ENCODE data around the gene ZCCHC14. TPM values are rescaled to one million over a fixed set of nuclear protein-coding genes. Genes with fewer than 3 reads are reported as not detected.
"Not testable (repeated sequence)": the region's sequence is repeated elsewhere in the genome, so short reads cannot be mapped to it uniquely, and the experiment has no call there.

ZCCHC14 gene
- total and polyA plus RNA-seq, 4 experiments from 2014 or later = 0.21 to 25.1 (median 11.9) TPM

DNA sequence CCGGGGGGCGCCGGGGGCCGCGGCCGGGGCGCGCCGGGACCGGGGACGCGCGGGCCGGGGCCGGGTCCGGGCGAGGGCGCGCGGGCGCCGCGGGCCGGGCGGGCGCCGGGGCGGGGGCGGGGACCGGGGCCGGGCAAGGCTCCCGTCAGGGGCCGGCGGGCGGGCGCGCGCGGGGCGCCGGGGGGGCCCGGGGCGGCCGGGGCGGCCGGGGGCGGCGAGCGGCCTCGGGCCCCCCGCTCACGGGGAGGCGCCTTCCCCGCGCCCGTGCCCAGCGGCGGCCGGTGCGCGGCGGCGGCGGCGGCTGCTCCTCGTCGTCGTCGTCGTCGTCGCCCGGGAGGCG, 563 bp downstream of the ZCCHC14 start:
- H3K4me3 ChIP-seq (ENCODE audit: low read length in 2 of 2) = no peak overlapping the region
- Mint-ChIP-seq H3K4me1 (peaks cover 38 to 77% (median 52%) of the 10 kb centered on the region in 4 donors), H3K36me3 (peaks cover 0 to 10% of the 10 kb centered on the region in 2 donors), H3K4me3 (no peak overlapping the region), H3K27me3 (no peaks in the 10 kb centered on the region), H3K27ac (peak overlapping the region in 1 of 7 donors; percentile 87), H3K9me3 (no peaks in the 10 kb centered on the region)
- ChIA-PET POLR2A (ENCODE audit: partially characterized antibody) (no interaction called here), CTCF (ENCODE audit: partially characterized antibody) (no interaction called here)
- no peak for DNase-seq
- H3K9me3 ChIP-seq (ENCODE audit: control insufficient read depth in 1 of 2, low read length in 2 of 2) = no peaks in the 10 kb centered on the region
- no peaks in the 10 kb centered on the region for H3K36me3 ChIP-seq (ENCODE audit: insufficient read depth, low read length)
- peaks cover 69% of the 10 kb centered on the region for H3K4me1 ChIP-seq (ENCODE audit: insufficient read depth, low read length)
- H3K27ac ChIP-seq (ENCODE audit: low read depth, low read length) = no peak overlapping the region
- no peaks in the 10 kb centered on the region for H3K27me3 ChIP-seq (ENCODE audit: insufficient read depth, low read length)
- intact Hi-C loops (cut with micrococcal nuclease) = loop anchor here (5.0 kb wide), 1 partner anchor 145 kb away; no protein-coding TSS in a partner anchor

DNA sequence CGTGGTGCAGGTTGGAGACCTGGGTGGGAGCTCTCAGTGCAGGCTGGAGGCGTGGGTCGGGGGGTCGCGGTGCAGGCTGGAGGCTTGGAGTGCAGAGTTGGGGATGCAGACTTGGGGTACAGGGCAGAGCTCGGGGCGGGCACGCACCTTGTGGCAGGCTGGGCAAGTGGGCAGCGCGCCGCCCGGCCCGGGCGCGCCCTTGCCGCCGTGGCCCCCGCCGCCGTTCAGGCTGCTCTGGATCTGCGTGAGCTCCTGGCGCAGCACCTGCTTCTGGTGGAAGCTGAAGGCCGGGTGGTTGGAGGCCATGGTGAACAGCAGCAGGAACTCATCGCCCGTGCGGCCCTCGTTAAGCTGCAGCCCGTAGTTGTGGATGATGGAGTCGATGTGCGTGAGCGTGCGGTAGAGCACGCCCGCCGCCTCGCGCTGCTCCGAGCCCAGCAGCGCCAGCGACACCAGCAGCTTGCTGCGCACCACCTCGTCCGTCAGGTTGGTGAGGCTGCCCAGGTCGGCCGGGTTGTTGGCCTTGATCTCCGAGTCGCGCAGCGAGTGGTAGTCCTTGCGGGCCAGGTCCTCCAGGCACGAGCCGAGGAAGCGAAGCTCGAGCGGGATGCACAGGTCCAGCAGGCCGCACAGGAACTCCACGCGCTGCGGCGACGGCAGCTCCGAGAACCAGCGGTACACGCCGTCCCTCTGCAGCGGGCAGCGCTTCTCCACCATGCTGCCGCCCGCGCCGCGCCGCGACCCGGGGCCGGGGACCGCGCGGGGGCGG, 1.1 kb downstream of the ZCCHC14 start:
- Histone ChIP-seq H3K9me3 (ENCODE audit: control insufficient read depth in 1 of 2, low read length in 2 of 2) (no peaks in the 10 kb centered on the region), H3K27ac (ENCODE audit: low read depth, low read length) (peak overlapping the region; percentile 4), H3K36me3 (ENCODE audit: insufficient read depth, low read length) (no peaks in the 10 kb centered on the region), H3K4me3 (ENCODE audit: low read length in 2 of 2) (peak overlapping the region in 1 of 2 donors; percentile 41), H3K27me3 (ENCODE audit: insufficient read depth, low read length) (no peaks in the 10 kb centered on the region), H3K4me1 (ENCODE audit: insufficient read depth, low read length) (peaks cover 69% of the 10 kb centered on the region)
- Mint-ChIP-seq H3K27ac (peak overlapping the region in 6 of 7 donors; percentile 63 to 89 (median 80)), H3K9me3 (no peaks in the 10 kb centered on the region), H3K4me3 (peak overlapping the region; percentile 76 to 90 (median 86)), H3K27me3 (no peaks in the 10 kb centered on the region), H3K4me1 (peaks cover 39 to 77% (median 52%) of the 10 kb centered on the region in 4 donors), H3K36me3 (peaks cover 0 to 10% of the 10 kb centered on the region in 2 donors)
- intact Hi-C loops (cut with micrococcal nuclease) = loop anchor here (5.0 kb wide), 1 partner anchor 146 kb away; no protein-coding TSS in a partner anchor
- POLR2A ChIA-PET (ENCODE audit: partially characterized antibody) = interaction anchor here (0.8 to 1.5 kb wide), 2 partner anchors 103 to 108 kb away, joined by 3 to 4 read pairs; no protein-coding TSS in a partner anchor
- CTCF ChIA-PET (ENCODE audit: partially characterized antibody) = no interaction called here
- DNase-seq = peak in 3 of 5 donors; percentile 15 to 29 (median 23)

DNA sequence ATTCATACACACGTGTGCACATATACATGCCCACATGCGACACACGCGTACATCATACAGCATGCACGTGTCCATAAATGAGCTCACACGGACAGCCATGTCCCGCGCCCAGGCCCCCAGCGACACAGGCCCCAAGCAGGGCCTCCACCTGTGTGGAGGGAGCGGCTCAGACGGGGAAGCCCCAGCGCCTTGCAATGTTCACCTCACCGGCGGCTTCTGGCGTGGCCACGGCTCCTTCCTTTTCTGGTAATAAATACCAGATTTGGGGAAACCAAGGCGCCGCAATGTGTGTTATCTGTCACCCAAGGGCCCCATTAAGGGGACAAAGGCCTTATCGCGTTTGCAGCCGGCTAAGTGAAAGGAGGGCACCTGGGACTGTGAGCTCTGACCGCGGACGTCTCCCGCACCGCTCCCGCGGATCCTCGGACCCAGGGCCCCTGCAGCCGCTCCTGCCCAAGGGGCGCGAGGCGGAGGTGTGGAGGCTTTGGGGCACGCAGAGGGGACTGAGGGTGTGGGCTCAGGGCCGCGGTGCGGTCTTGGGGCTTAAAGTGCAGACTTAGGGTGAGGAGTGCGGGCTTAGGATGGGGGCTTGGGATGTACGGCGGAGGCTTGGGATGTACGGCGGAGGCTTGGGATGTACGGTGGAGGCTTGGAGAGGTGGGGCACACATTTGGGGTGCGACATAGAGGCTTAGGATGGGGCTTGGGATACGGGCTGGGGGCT, 1.9 kb downstream of the ZCCHC14 start:
- H3K9me3 ChIP-seq (ENCODE audit: control insufficient read depth in 1 of 2, low read length in 2 of 2); H3K9me3 Mint-ChIP-seq; H3K27me3 ChIP-seq (ENCODE audit: insufficient read depth, low read length); H3K36me3 ChIP-seq (ENCODE audit: insufficient read depth, low read length); H3K27me3 Mint-ChIP-seq: not testable (repeated sequence)
- peak overlapping the region; percentile 73 to 90 (median 86) for H3K4me3 Mint-ChIP-seq
- peaks cover 0 to 10% of the 10 kb centered on the region in 2 donors for H3K36me3 Mint-ChIP-seq
- POLR2A ChIA-PET (ENCODE audit: partially characterized antibody) = interaction anchor here (0.6 to 1.5 kb wide), 3 partner anchors 102 to 172 kb away, joined by 3 to 4 read pairs (median 3); no protein-coding TSS in a partner anchor
- Histone ChIP-seq H3K4me3 (ENCODE audit: low read length in 2 of 2) (peak overlapping the region in 1 of 2 donors; percentile 41), H3K27ac (ENCODE audit: low read depth, low read length) (peak overlapping the region; percentile 36), H3K4me1 (ENCODE audit: insufficient read depth, low read length) (peaks cover 69% of the 10 kb centered on the region)
- peak in 4 of 5 donors; percentile 43 to 83 (median 52) for DNase-seq
- peak overlapping the region; percentile 49 to 96 (median 90) for H3K27ac Mint-ChIP-seq
- H3K4me1 Mint-ChIP-seq = peaks cover 36 to 77% (median 51%) of the 10 kb centered on the region in 4 donors
- CTCF ChIA-PET (ENCODE audit: partially characterized antibody) = interaction anchor here (2.3 kb wide), 1 partner anchor 97 kb away, joined by 6 read pairs; no protein-coding TSS in a partner anchor
- intact Hi-C loops (cut with micrococcal nuclease) = loop anchor here (5.0 kb wide), 1 partner anchor 146 kb away; no protein-coding TSS in a partner anchor

DNA sequence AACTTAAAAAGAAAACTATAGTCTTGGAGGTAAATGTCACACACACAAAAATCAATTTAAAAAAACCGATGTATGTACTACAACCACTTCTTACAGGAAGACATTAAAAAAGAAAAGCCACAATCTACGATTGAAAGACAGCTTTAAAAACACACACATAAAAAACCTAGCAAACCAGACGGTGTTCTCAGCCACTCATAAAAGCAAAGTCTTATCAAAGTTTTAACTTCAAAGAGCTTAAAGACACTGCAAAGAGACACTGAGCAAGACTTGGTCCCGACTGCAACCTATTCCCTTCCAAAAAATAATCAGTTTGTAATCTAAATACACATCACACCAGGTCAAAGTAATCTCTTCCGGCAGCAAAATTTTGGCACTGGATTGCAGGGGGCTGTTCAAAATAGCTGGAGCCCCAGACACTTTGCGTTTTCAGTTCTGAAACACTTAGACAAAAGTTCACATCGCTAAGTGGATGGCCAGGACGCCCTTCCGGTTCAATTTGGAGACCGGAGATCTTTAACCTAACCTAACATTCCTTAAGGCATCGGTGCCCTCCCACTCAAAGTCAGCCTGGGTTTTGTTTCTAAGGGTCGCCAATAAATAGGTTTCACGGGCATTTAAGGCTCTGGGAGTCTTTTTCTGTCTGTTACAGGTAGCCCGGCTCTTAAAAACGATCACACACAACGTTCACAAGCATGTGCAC, 2.6 kb downstream of the ZCCHC14 start:
- no peaks in the 10 kb centered on the region for H3K27me3 Mint-ChIP-seq
- Histone ChIP-seq H3K27ac (ENCODE audit: low read depth, low read length) (peak overlapping the region; percentile 36), H3K4me3 (ENCODE audit: low read length in 2 of 2) (peak overlapping the region in 1 of 2 donors; percentile 32), H3K27me3 (ENCODE audit: insufficient read depth, low read length) (no peaks in the 10 kb centered on the region), H3K4me1 (ENCODE audit: insufficient read depth, low read length) (peaks cover 74% of the 10 kb centered on the region), H3K36me3 (ENCODE audit: insufficient read depth, low read length) (no peaks in the 10 kb centered on the region), H3K9me3 (ENCODE audit: control insufficient read depth in 1 of 2, low read length in 2 of 2) (no peaks in the 10 kb centered on the region)
- ChIA-PET CTCF (ENCODE audit: partially characterized antibody) (interaction anchor here (2.3 kb wide), 1 partner anchor 96 kb away, joined by 6 read pairs; no protein-coding TSS in a partner anchor), POLR2A (ENCODE audit: partially characterized antibody) (interaction anchor here (0.6 to 1.8 kb wide), 3 partner anchors 106 to 172 kb away, joined by 3 to 5 read pairs (median 4); no protein-coding TSS in a partner anchor)
- no peaks in the 10 kb centered on the region for H3K9me3 Mint-ChIP-seq
- H3K27ac Mint-ChIP-seq = peak overlapping the region; percentile 49 to 96 (median 90)
- peaks cover 0 to 13% of the 10 kb centered on the region in 2 donors for H3K36me3 Mint-ChIP-seq
- DNase-seq = peak in 4 of 5 donors; percentile 29 to 44 (median 43)
- peaks cover 40 to 77% (median 56%) of the 10 kb centered on the region in 4 donors for H3K4me1 Mint-ChIP-seq
- intact Hi-C loops (cut with micrococcal nuclease) = loop anchor here (5.0 kb wide), 1 partner anchor 147 kb away; no protein-coding TSS in a partner anchor
- H3K4me3 Mint-ChIP-seq = peak overlapping the region; percentile 73 to 90 (median 86)

DNA sequence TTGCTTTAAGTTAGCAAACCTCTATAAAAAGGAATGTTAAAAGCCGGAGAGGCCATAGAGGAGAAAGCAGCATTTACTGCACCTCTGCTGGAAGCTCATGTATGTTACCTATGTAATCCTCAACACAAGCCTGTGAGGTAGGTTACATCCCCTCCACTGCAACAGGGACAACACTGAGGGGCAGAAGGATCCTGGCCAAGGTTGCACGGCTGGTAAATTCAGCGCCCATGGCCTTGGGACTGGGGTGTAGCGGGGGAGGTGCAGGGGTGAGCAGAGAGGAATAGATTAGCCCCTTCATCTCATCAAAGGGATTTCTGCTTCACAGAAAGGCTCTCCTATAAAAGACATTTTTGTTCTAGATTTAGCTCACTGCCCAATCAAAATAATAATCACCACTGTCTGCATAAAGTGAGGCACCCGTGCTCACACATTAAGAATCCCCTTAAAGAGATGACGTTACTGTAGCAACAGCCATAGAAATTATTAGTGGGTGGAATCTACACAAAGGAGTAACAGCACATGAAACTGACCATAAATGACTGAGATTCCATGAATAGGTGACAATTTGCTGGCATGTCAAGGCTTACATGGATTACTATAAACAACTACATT, 3.3 kb downstream of the ZCCHC14 start:
- peak overlapping the region; percentile 53 to 96 (median 90) for H3K27ac Mint-ChIP-seq
- Histone ChIP-seq H3K4me1 (ENCODE audit: insufficient read depth, low read length) (peaks cover 80% of the 10 kb centered on the region), H3K27ac (ENCODE audit: low read depth, low read length) (no peak overlapping the region), H3K27me3 (ENCODE audit: insufficient read depth, low read length) (no peaks in the 10 kb centered on the region), H3K4me3 (ENCODE audit: low read length in 2 of 2) (no peak overlapping the region), H3K36me3 (ENCODE audit: insufficient read depth, low read length) (no peaks in the 10 kb centered on the region), H3K9me3 (ENCODE audit: control insufficient read depth in 1 of 2, low read length in 2 of 2) (no peaks in the 10 kb centered on the region)
- POLR2A ChIA-PET (ENCODE audit: partially characterized antibody) = interaction anchor here (1.8 kb wide), 1 partner anchor 105 kb away, joined by 5 read pairs; no protein-coding TSS in a partner anchor
- H3K36me3 Mint-ChIP-seq = peaks cover 0 to 15% of the 10 kb centered on the region in 2 donors
- H3K27me3 Mint-ChIP-seq = no peaks in the 10 kb centered on the region
- CTCF ChIA-PET (ENCODE audit: partially characterized antibody) = interaction anchor here (2.3 kb wide), 1 partner anchor 95 kb away, joined by 6 read pairs; no protein-coding TSS in a partner anchor
- no peak for DNase-seq
- H3K4me1 Mint-ChIP-seq = peaks cover 44 to 81% (median 63%) of the 10 kb centered on the region in 4 donors
- no peaks in the 10 kb centered on the region for H3K9me3 Mint-ChIP-seq
- intact Hi-C loops (cut with micrococcal nuclease) = loop anchor here (5.0 kb wide), 1 partner anchor 148 kb away; no protein-coding TSS in a partner anchor
- H3K4me3 Mint-ChIP-seq = peak overlapping the region; percentile 73 to 90 (median 86)

DNA sequence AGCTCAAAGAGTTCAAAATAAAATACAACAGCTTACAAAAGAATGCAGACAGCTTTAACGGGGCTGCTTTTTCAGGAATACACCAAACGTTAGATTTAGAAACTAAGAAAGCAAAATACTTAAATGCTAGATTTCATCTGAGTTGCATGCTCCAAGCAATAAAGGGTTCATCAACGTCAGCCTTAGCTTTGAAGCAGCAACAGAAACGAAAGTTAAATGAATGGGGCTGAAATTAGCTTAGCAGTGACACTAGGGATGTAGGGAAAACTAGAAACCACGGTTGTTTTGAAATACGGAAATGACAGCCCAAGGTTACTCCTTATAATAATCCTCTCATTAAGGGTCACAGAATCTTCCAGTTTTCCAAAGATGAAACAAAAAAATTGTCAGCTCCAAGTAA, 3.9 kb downstream of the ZCCHC14 start:
- ChIA-PET CTCF (ENCODE audit: partially characterized antibody) (interaction anchor here (2.3 kb wide), 1 partner anchor 95 kb away, joined by 6 read pairs; no protein-coding TSS in a partner anchor), POLR2A (ENCODE audit: partially characterized antibody) (interaction anchor here (1.8 kb wide), 1 partner anchor 105 kb away, joined by 5 read pairs; no protein-coding TSS in a partner anchor)
- H3K27me3 ChIP-seq (ENCODE audit: insufficient read depth, low read length); H3K27ac ChIP-seq (ENCODE audit: low read depth, low read length); H3K36me3 ChIP-seq (ENCODE audit: insufficient read depth, low read length); H3K9me3 Mint-ChIP-seq; H3K9me3 ChIP-seq (ENCODE audit: control insufficient read depth in 1 of 2, low read length in 2 of 2); H3K4me3 ChIP-seq (ENCODE audit: low read length in 2 of 2); intact Hi-C loops (cut with micrococcal nuclease); H3K27me3 Mint-ChIP-seq; DNase-seq: not testable (repeated sequence)
- H3K36me3 Mint-ChIP-seq = peaks cover 0 to 19% of the 10 kb centered on the region in 2 donors
- H3K27ac Mint-ChIP-seq = peak overlapping the region in 3 of 7 donors; percentile 53 to 87 (median 68)
- H3K4me1 Mint-ChIP-seq = peaks cover 48 to 84% (median 68%) of the 10 kb centered on the region in 4 donors
- peak overlapping the region; percentile 35 to 90 (median 85) for H3K4me3 Mint-ChIP-seq
- H3K4me1 ChIP-seq (ENCODE audit: insufficient read depth, low read length) = peaks cover 86% of the 10 kb centered on the region
